ENCODE data around the gene HRK.

DNA sequence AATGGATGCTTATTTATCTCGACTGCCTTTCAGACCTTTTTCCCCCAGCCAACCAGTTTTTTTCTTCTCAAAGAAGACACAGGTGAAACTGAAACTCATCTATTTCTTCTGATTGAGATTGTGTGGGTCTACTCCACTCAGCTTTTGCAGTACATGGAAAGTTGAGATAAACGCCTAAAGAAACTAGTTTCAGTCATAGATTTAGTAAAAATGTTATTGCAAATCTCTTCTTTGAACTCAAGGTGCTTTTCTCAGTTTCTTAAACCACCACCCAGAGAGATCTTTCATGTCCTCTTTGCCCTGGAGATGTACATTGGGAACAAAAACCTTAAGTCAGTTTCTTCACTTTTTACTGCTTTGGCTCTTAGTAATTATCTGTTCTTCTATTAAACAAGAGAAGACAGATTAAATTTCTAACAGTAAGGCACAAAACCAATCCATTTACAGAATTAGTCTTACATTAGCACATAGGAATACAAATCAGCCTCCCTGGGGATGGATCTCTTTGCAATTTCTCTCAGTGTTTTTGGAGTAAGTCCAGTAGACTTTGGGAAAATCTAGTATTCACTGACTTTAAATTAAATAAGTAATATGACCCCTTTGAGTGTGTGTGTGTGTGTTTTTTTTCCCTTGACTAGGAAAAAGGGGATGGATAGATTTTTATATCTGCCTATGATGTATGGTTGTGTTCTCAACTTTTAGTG, 41.1 kb upstream of the HRK start:
- TF ChIP-seq, protein P1, sequence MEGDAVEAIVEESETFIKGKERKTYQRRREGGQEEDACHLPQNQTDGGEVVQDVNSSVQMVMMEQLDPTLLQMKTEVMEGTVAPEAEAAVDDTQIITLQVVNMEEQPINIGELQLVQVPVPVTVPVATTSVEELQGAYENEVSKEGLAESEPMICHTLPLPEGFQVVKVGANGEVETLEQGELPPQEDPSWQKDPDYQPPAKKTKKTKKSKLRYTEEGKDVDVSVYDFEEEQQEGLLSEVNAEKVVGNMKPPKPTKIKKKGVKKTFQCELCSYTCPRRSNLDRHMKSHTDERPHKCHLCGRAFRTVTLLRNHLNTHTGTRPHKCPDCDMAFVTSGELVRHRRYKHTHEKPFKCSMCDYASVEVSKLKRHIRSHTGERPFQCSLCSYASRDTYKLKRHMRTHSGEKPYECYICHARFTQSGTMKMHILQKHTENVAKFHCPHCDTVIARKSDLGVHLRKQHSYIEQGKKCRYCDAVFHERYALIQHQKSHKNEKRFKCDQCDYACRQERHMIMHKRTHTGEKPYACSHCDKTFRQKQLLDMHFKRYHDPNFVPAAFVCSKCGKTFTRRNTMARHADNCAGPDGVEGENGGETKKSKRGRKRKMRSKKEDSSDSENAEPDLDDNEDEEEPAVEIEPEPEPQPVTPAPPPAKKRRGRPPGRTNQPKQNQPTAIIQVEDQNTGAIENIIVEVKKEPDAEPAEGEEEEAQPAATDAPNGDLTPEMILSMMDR (IDR thresholded peaks at IDR 0.05; ENCODE audit: borderline replicate concordance, extremely low read depth, low read length, poor library complexity, severe bottlenecking), result no peak
- no peak for TF ChIP-seq EZH2 (IDR thresholded peaks at IDR 0.05; ENCODE audit: borderline replicate concordance, low read depth, low read length, severe bottlenecking)
